MM.1S (cell line): ENCODE measurements around the gene SVOP.

Experiments used
- EZH2 ChIP-seq: fragments of 300-600 bp; sonication (generic); optimal IDR thresholded peaks from 2 replicates; pipeline ENCODE3; 2017; ENCODE audit warnings: low read depth, mild to moderate bottlenecking, antibody characterized with exemption, low read length, mixed read lengths
- EZH2phosphoT487 ChIP-seq: fragments of 300-600 bp; sonication (generic); IDR thresholded peaks from 2 replicates; pipeline ENCODE4 v1.6.1; 2018; ENCODE audit warnings: antibody characterized with exemption, low read length
- TF ChIP-seq, protein P1 (sequence below): fragments of 300-600 bp; sonication (generic); IDR thresholded peaks from 2 replicates; pipeline ENCODE4 v1.5.1; 2016; ENCODE audit warnings: antibody characterized with exemption, low read length, mixed read lengths

DNA sequence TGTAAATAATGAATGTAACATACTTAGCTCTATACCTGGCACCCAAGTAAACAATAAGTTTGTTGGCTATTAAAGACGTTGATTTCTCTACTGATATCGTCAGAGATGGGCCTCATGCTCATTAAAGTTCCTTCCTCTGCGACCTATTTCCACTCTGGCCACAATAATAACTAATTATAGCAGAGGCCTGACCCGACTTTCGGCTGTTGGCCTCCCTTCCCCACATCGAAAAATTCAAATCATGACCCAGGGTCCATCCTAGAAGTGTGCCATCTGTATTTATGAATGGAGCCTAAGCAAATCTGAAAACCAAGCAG, 31.2 kb upstream of the SVOP start:
- TF ChIP-seq EZH2 = no peak
- TF ChIP-seq, protein P1, sequence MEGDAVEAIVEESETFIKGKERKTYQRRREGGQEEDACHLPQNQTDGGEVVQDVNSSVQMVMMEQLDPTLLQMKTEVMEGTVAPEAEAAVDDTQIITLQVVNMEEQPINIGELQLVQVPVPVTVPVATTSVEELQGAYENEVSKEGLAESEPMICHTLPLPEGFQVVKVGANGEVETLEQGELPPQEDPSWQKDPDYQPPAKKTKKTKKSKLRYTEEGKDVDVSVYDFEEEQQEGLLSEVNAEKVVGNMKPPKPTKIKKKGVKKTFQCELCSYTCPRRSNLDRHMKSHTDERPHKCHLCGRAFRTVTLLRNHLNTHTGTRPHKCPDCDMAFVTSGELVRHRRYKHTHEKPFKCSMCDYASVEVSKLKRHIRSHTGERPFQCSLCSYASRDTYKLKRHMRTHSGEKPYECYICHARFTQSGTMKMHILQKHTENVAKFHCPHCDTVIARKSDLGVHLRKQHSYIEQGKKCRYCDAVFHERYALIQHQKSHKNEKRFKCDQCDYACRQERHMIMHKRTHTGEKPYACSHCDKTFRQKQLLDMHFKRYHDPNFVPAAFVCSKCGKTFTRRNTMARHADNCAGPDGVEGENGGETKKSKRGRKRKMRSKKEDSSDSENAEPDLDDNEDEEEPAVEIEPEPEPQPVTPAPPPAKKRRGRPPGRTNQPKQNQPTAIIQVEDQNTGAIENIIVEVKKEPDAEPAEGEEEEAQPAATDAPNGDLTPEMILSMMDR = no peak
- TF ChIP-seq EZH2phosphoT487 = no peak
